Panc1 (cell line): ENCODE results near the gene CLEC16A. TPM values are rescaled to one million over a fixed set of nuclear protein-coding genes. Genes with fewer than 3 reads are reported as not detected.

Experiments
- ATAC-seq: fragments of 200-7000 bp; cut with Tn5 transposase; 2 replicates; pipeline ENCODE4 v1.9.1; 2020; ENCODE audit warnings: mild to moderate bottlenecking, moderate library complexity
- BruUV-seq: library from RNA; stranded (reverse); fragments of 400-500 nt; replicated peaks from 2 replicates; lab custom pipeline; 2021; lab: Mats Ljungman, UMichigan
- CTCF ChIA-PET: fragments of 300-600 bp; sonication (Branson Sonifier 250); formaldehyde crosslinking; loops from one replicate; lab custom pipeline; 2022; ENCODE audit warnings: antibody characterized with exemption; lab: Charles Lee
- POLR2A ChIA-PET: fragments of 300-600 bp; sonication (Branson Sonifier 250); formaldehyde crosslinking; loops from one replicate; lab custom pipeline; 2022; ENCODE audit warnings: antibody characterized with exemption; lab: Charles Lee
- DNase-seq: peaks from one replicate; pipeline ENCODE4 v3.0.0-alpha.2; 2010; ENCODE audit warnings: low read depth, low spot score
- H3K27ac ChIP-seq: 2 replicates; pipeline ENCODE4 v1.5.1; 2011; ENCODE audit warnings: mild to moderate bottlenecking, low read length, inconsistent platforms
- H3K27me3 ChIP-seq: fragments of 200-500 bp; sonication (Bioruptor generic); 2 replicates; pipeline ENCODE4 v1.6.0; 2014; ENCODE audit warnings: low read length, inconsistent platforms; ENCODE audit not compliant: control insufficient read depth, insufficient read depth
- H3K36me3 ChIP-seq: fragments of 200-500 bp; sonication (Bioruptor generic); 2 replicates; pipeline ENCODE4 v1.5.1; 2014; ENCODE audit warnings: inconsistent platforms, mild to moderate bottlenecking, low read length, moderate library complexity; ENCODE audit not compliant: control insufficient read depth, insufficient read depth
- H3K4me1 ChIP-seq: 2 replicates; pipeline ENCODE4 v1.5.1; 2011; ENCODE audit warnings: inconsistent platforms, mild to moderate bottlenecking, low read length, moderate library complexity; ENCODE audit not compliant: control insufficient read depth, insufficient read depth
- H3K4me3 ChIP-seq, 2 experiments: 2 replicates each; pipeline ENCODE4 v1.5.1; 2011 to 2012; ENCODE audit warnings: low read depth in 2 of 2, low read length in 2 of 2, mild to moderate bottlenecking in 2 of 2, inconsistent platforms in 1 of 2, moderate library complexity in 1 of 2
- H3K9me3 ChIP-seq: fragments of 200-500 bp; sonication (Bioruptor generic); 2 replicates; pipeline ENCODE4 v1.5.1; 2014; ENCODE audit warnings: low read depth, mild to moderate bottlenecking, inconsistent platforms, low read length, moderate library complexity; ENCODE audit not compliant: control insufficient read depth, insufficient read depth
- CTCF ChIP-seq: fragments of 450-650 bp; IDR thresholded peaks from 2 replicates; pipeline ENCODE4 v1.5.1; 2017; ENCODE audit warnings: mild to moderate bottlenecking
- POLR2AphosphoS5 ChIP-seq: IDR thresholded peaks from 2 replicates; pipeline ENCODE4 v1.6.1; 2012; ENCODE audit warnings: mild to moderate bottlenecking, low read depth, low read length, moderate library complexity
- REST ChIP-seq, 2 experiments: IDR thresholded peaks; 2 replicates each; pipeline ENCODE4 v1.6.1; 2011 to 2012; ENCODE audit warnings: low read depth in 2 of 2, control low read depth in 1 of 2, low read length in 1 of 2, mild to moderate bottlenecking in 1 of 2, moderate library complexity in 1 of 2; ENCODE audit not compliant: insufficient read depth in 1 of 2
- SIN3A ChIP-seq: IDR thresholded peaks from 2 replicates; pipeline ENCODE4 v1.6.1; 2012; ENCODE audit warnings: low read depth, mild to moderate bottlenecking, low read length, moderate library complexity, borderline replicate concordance; ENCODE audit not compliant: insufficient read depth
- TCF7L2 ChIP-seq: IDR thresholded peaks from 2 replicates; pipeline ENCODE4 v1.6.1; 2011; ENCODE audit warnings: mild to moderate bottlenecking, low read depth, low read length, inconsistent platforms
- in situ Hi-C: cut with HindIII; loops from 2 replicates; pipeline ENCODE4 v1.10.0; 2016; ENCODE audit warnings: low sequenced_read_pairs, low pct_unique_long_range_greater_than_20kb
- intact Hi-C: fragments of 100-400 bp; cut with micrococcal nuclease; formaldehyde crosslinking; loops from one replicate; pipeline ENCODE4 v1.10.0; 2022; ENCODE audit not compliant: unreplicated experiment
- total RNA-seq: library from RNA; stranded (reverse); gene quantifications from one replicate; pipeline ENCODE4 v1.2.1, GENCODE V29; 2021; ENCODE audit not compliant: unreplicated experiment

The CLEC16A gene
- total RNA-seq, 1 experiment from 2014 or later = 21.0 TPM

GRCh38 chr16:11080327-11080967, 136.1 kb downstream of the CLEC16A start:
- no peak overlapping the region for H3K4me3 ChIP-seq
- no peaks in the 10 kb centered on the region for H3K36me3 ChIP-seq
- no TSS peak for BruUV-seq
- H3K4me1 ChIP-seq = peaks cover 28% of the 10 kb centered on the region
- ATAC-seq = no peak
- ChIA-PET POLR2A (no interaction called here), CTCF (no interaction called here)
- TF ChIP-seq REST (IDR thresholded peaks at IDR 0.05; ENCODE audit: insufficient read depth in 1 of 2, low read depth in 2 of 2, low read length in 1 of 2) = no peak
- no peak for TF ChIP-seq SIN3A
- no peak for TF ChIP-seq TCF7L2
- no peak for TF ChIP-seq CTCF
- no peak for TF ChIP-seq POLR2AphosphoS5
- peak overlapping the region; percentile 77 for H3K27ac ChIP-seq
- H3K9me3 ChIP-seq = no peaks in the 10 kb centered on the region
- no peaks in the 10 kb centered on the region for H3K27me3 ChIP-seq
- no peak for DNase-seq
- intact Hi-C loops = no loop called here
- in situ Hi-C loops = no loop called here

DNA sequence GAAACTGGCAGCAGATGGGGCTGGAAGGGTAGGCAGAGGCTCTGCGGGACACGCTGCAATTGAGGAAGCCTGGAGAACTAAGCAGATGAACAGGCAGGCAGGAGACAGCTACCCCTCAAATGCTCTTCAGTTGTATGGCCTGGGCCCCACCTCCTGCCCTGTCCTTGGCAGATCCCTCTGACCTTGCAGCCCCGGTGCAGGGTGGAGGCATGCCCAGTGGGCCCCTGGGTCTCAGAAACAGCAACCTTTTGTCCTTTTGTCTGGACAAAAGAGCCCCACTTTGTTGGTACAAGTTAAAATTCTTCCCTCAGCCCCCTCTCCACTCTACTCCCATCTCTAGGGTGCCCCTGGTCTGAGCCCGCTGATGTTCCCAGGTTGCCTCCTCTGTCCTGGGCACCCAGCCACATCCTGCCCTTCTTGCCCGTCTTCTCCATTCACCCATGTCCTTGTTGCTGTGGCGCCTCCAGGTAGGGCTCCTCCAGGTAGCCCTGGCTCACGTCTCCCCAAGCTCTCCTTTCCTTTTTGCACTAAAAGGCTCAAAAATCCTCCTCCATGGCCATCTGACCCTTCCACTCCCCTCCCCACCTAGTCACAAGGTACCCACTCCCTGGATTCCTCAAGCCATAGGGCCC, 136.8 kb downstream of the CLEC16A start:
- ChIA-PET CTCF (no interaction called here), POLR2A (no interaction called here)
- Histone ChIP-seq H3K4me1 (peaks cover 28% of the 10 kb centered on the region), H3K9me3 (no peaks in the 10 kb centered on the region), H3K27me3 (no peaks in the 10 kb centered on the region), H3K4me3 (no peak overlapping the region), H3K27ac (peak overlapping the region; percentile 77), H3K36me3 (no peaks in the 10 kb centered on the region)
- in situ Hi-C loops (no loop called here), intact Hi-C loops (no loop called here)
- TF ChIP-seq REST (IDR thresholded peaks at IDR 0.05; ENCODE audit: insufficient read depth in 1 of 2, low read depth in 2 of 2, low read length in 1 of 2) (no peak), POLR2AphosphoS5 (no peak), SIN3A (no peak), TCF7L2 (no peak)
- no peak for ATAC-seq
- BruUV-seq = no TSS peak
- no peak for DNase-seq
